ENCODE results near the gene TMED5.

GRCh38 chr1:93143769-93144168 lies 36.4 kb downstream of the TMED5 start:
- TF ChIP-seq CTCF (IDR thresholded peaks at IDR 0.05; ENCODE audit: low read depth, low read length): no peak
- TF ChIP-seq POLR2A (IDR thresholded peaks at IDR 0.05; ENCODE audit: extremely low read depth, insufficient read length): no peak
- no peak for TF ChIP-seq MAX (IDR thresholded peaks at IDR 0.05; ENCODE audit: low read depth, low read length)
- TF ChIP-seq MYC (IDR thresholded peaks at IDR 0.05; ENCODE audit: low read depth, low read length): no peak
